ENCODE results near the gene KLHDC10.
"Not testable (repeated sequence)": the region's sequence is repeated elsewhere in the genome, so short reads cannot be mapped to it uniquely, and the experiment has no call there.

Gene KLHDC10

GRCh38 chr7:130079846-130080394 lies 9.6 kb downstream of the KLHDC10 start:
- DNase-seq: no peak

GRCh38 chr7:130083497-130083896 lies 13.2 kb downstream of the KLHDC10 start:
- not testable (repeated sequence) for DNase-seq

- no peak for DNase-seq
Measured at GRCh38 chr7:130084037-130084875, 13.9 kb downstream of the KLHDC10 start.

- DNase-seq: not testable (repeated sequence)
Measured at GRCh38 chr7:130085235-130085634, 14.9 kb downstream of the KLHDC10 start.

GRCh38 chr7:130086938-130087337 lies 16.6 kb downstream of the KLHDC10 start:
- DNase-seq: no peak

GRCh38 chr7:130087364-130087763 lies 17.0 kb downstream of the KLHDC10 start:
- DNase-seq: no peak

- no peak for DNase-seq
Measured at GRCh38 chr7:130090745-130091532, 20.6 kb downstream of the KLHDC10 start.

GRCh38 chr7:130091999-130092398 lies 21.7 kb downstream of the KLHDC10 start:
- DNase-seq: no peak

- no peak for DNase-seq
Measured at GRCh38 chr7:130092598-130092997, 22.3 kb downstream of the KLHDC10 start.

- DNase-seq: no peak
Measured at GRCh38 chr7:130095812-130096211, 25.5 kb downstream of the KLHDC10 start.

- DNase-seq: no peak
Measured at GRCh38 chr7:130096243-130096827, 26.0 kb downstream of the KLHDC10 start.

GRCh38 chr7:130099331-130099730 lies 29.0 kb downstream of the KLHDC10 start:
- no peak for DNase-seq

- no peak for DNase-seq
Measured at GRCh38 chr7:130102588-130102987, 32.3 kb downstream of the KLHDC10 start.

- DNase-seq: no peak
Measured at GRCh38 chr7:130107949-130108674, 37.8 kb downstream of the KLHDC10 start.

- DNase-seq: no peak
Measured at GRCh38 chr7:130108809-130109208, 38.5 kb downstream of the KLHDC10 start.

- no peak for DNase-seq
Measured at GRCh38 chr7:130112093-130112492, 41.8 kb downstream of the KLHDC10 start.

- no peak for DNase-seq
Measured at GRCh38 chr7:130112662-130113425, 42.5 kb downstream of the KLHDC10 start.

GRCh38 chr7:130113426-130113805 lies 43.1 kb downstream of the KLHDC10 start:
- not testable (repeated sequence) for DNase-seq

- no peak for DNase-seq
Measured at GRCh38 chr7:130113887-130114286, 43.6 kb downstream of the KLHDC10 start.

- no peak for DNase-seq
Measured at GRCh38 chr7:130114374-130114773, 44.0 kb downstream of the KLHDC10 start.

GRCh38 chr7:130114776-130115175 lies 44.4 kb downstream of the KLHDC10 start:
- no peak for DNase-seq

GRCh38 chr7:130118294-130118693 lies 48.0 kb downstream of the KLHDC10 start:
- DNase-seq: no peak

Data from stimulated activated naive CD4-positive, alpha-beta T cell treated with Interleukin-2 at 50 U/mL for 16 hours (primary cell).